ENCODE results near the gene FMNL2.
A peak's percentile ranks its signal among the peaks of the same experiment; 100 is the strongest.
"Not testable (repeated sequence)": the region's sequence is repeated elsewhere in the genome, so short reads cannot be mapped to it uniquely, and the experiment has no call there.

The FMNL2 gene

GRCh38 chr2:152472481-152472887 is 137.5 kb downstream of the FMNL2 start:
- DNase-seq (ENCODE audit: low spot score), result no peak

GRCh38 chr2:152473151-152473857 is 138.3 kb downstream of the FMNL2 start:
- peak; percentile 53 for DNase-seq (ENCODE audit: low spot score)

GRCh38 chr2:152474523-152474922 is 139.5 kb downstream of the FMNL2 start:
- not testable (repeated sequence) for DNase-seq (ENCODE audit: low spot score)

GRCh38 chr2:152475982-152476381 is 141.0 kb downstream of the FMNL2 start:
- DNase-seq (ENCODE audit: low spot score), result no peak

- no peak for DNase-seq (ENCODE audit: low spot score)
Observed at GRCh38 chr2:152477347-152478092, 142.5 kb downstream of the FMNL2 start.

GRCh38 chr2:152479282-152479681 is 144.3 kb downstream of the FMNL2 start:
- DNase-seq (ENCODE audit: low spot score), result no peak

- no peak for DNase-seq (ENCODE audit: low spot score)
Observed at GRCh38 chr2:152480821-152481399, 145.9 kb downstream of the FMNL2 start.

GRCh38 chr2:152481881-152482583 is 147.1 kb downstream of the FMNL2 start:
- DNase-seq (ENCODE audit: low spot score), result no peak

- DNase-seq (ENCODE audit: low spot score), result no peak
Observed at GRCh38 chr2:152483276-152484063, 148.5 kb downstream of the FMNL2 start.

- DNase-seq (ENCODE audit: low spot score), result peak; percentile 88
Observed at GRCh38 chr2:152485954-152486736, 151.2 kb downstream of the FMNL2 start.

- DNase-seq (ENCODE audit: low spot score), result no peak
Observed at GRCh38 chr2:152486737-152487400, 151.9 kb downstream of the FMNL2 start.

- DNase-seq (ENCODE audit: low spot score), result no peak
Observed at GRCh38 chr2:152488075-152488474, 153.1 kb downstream of the FMNL2 start.

- no peak for DNase-seq (ENCODE audit: low spot score)
Observed at GRCh38 chr2:152489364-152489763, 154.4 kb downstream of the FMNL2 start.

GRCh38 chr2:152490686-152491455 is 155.9 kb downstream of the FMNL2 start:
- no peak for DNase-seq (ENCODE audit: low spot score)

GRCh38 chr2:152492131-152492530 is 157.2 kb downstream of the FMNL2 start:
- no peak for DNase-seq (ENCODE audit: low spot score)

- DNase-seq (ENCODE audit: low spot score), result no peak
Observed at GRCh38 chr2:152492911-152493310, 157.9 kb downstream of the FMNL2 start.

GRCh38 chr2:152493417-152493816 is 158.4 kb downstream of the FMNL2 start:
- no peak for DNase-seq (ENCODE audit: low spot score)

GRCh38 chr2:152493945-152494528 is 159.1 kb downstream of the FMNL2 start:
- no peak for DNase-seq (ENCODE audit: low spot score)

GRCh38 chr2:152496371-152496770 is 161.4 kb downstream of the FMNL2 start:
- DNase-seq (ENCODE audit: low spot score), result no peak
